ENCODE data around the gene CHD3.

GRCh38 chr17:7848739-7849129 lies 39.9 kb upstream of the CHD3 start:
- TF ChIP-seq CTCF (IDR thresholded peaks at IDR 0.05), result no peak
- no peak for TF ChIP-seq POLR2A (IDR thresholded peaks at IDR 0.05)
